T-helper 22 cell (primary cell): ENCODE measurements around the gene SLC39A2.
"Not testable (repeated sequence)": the region's sequence is repeated elsewhere in the genome, so short reads cannot be mapped to it uniquely, and the experiment has no call there.

Source experiments
- DNase-seq: peaks from one replicate; pipeline ENCODE4 v3.0.0-alpha.2; 2020; ENCODE audit warnings: low read depth

SLC39A2 gene

GRCh38 chr14:20997115-20997514 is 2.0 kb upstream of the SLC39A2 start:
- no peak for DNase-seq

- DNase-seq = no peak
Observed at GRCh38 chr14:20997564-20997963, 1.5 kb upstream of the SLC39A2 start.

GRCh38 chr14:20998139-20998538 is 954 bp upstream of the SLC39A2 start:
- DNase-seq = no peak

GRCh38 chr14:20999591-20999990 is 498 bp downstream of the SLC39A2 start:
- no peak for DNase-seq

GRCh38 chr14:21001218-21001617 is 2.1 kb downstream of the SLC39A2 start:
- DNase-seq = no peak

GRCh38 chr14:21003788-21004346 is 4.8 kb downstream of the SLC39A2 start:
- no peak for DNase-seq

- DNase-seq = not testable (repeated sequence)
Observed at GRCh38 chr14:21009721-21010120, 10.6 kb downstream of the SLC39A2 start.

GRCh38 chr14:21011136-21011535 is 12.0 kb downstream of the SLC39A2 start:
- no peak for DNase-seq

GRCh38 chr14:21014761-21015190 is 15.7 kb downstream of the SLC39A2 start:
- DNase-seq = peak; percentile 54

- DNase-seq = no peak
Observed at GRCh38 chr14:21015312-21015711, 16.2 kb downstream of the SLC39A2 start.

GRCh38 chr14:21016413-21017190 is 17.5 kb downstream of the SLC39A2 start:
- no peak for DNase-seq

- DNase-seq = no peak
Observed at GRCh38 chr14:21017528-21018245, 18.6 kb downstream of the SLC39A2 start.

- DNase-seq = no peak
Observed at GRCh38 chr14:21018286-21018685, 19.2 kb downstream of the SLC39A2 start.

- no peak for DNase-seq
Observed at GRCh38 chr14:21018781-21019180, 19.7 kb downstream of the SLC39A2 start.

GRCh38 chr14:21019366-21019765 is 20.3 kb downstream of the SLC39A2 start:
- no peak for DNase-seq

- no peak for DNase-seq
Observed at GRCh38 chr14:21020977-21021545, 22.0 kb downstream of the SLC39A2 start.

- no peak for DNase-seq
Observed at GRCh38 chr14:21022686-21023085, 23.6 kb downstream of the SLC39A2 start.

- no peak for DNase-seq
Observed at GRCh38 chr14:21023174-21023573, 24.1 kb downstream of the SLC39A2 start.

GRCh38 chr14:21023817-21024584 is 24.9 kb downstream of the SLC39A2 start:
- no peak for DNase-seq

- DNase-seq = peak; percentile 70
Observed at GRCh38 chr14:21024585-21025370, 25.7 kb downstream of the SLC39A2 start, which contains the start of gene NDRG2. NDRG2 (minus strand) TSS chr14:21025061; CDS start chr14:21023315, 1,746 bp downstream.
